BJ (cell line): ENCODE measurements around the gene PAXIP1. TPM values are rescaled to one million over a fixed set of nuclear protein-coding genes. Genes with fewer than 3 reads are reported as not detected.

Source experiments
- CTCF ChIA-PET: fragments of 350-600 bp; formaldehyde crosslinking; extraction: SDS; loops from one replicate; lab custom pipeline; 2021; ENCODE audit warnings: antibody characterized with exemption, inconsistent platforms; lab: Yijun Ruan, JAX
- POLR2A ChIA-PET: fragments of 300-600 bp; sonication (Branson Sonifier 250); formaldehyde crosslinking; extraction: SDS; loops from one replicate; lab custom pipeline; 2021; ENCODE audit warnings: antibody characterized with exemption; lab: Charles Lee
- DNase-seq: peaks from one replicate; pipeline ENCODE4 v3.0.0-alpha.2; 2011; ENCODE audit warnings: low read depth
- H3K27me3 ChIP-seq: 2 replicates; pipeline ENCODE4 v1.6.0; 2011; ENCODE audit warnings: low read length; ENCODE audit not compliant: control insufficient read depth, insufficient read depth
- H3K36me3 ChIP-seq: 2 replicates; pipeline ENCODE4 v1.5.1; 2011; ENCODE audit warnings: low read length; ENCODE audit not compliant: control insufficient read depth, insufficient read depth
- H3K4me3 ChIP-seq: 2 replicates; pipeline ENCODE4 v1.5.1; 2011; ENCODE audit warnings: low read depth, mild to moderate bottlenecking, control low read depth, low read length
- polyA plus RNA-seq: library from polyadenylated mRNA; depleted of rRNA; stranded (reverse); fragments of >200 nt; gene quantifications from 2 replicates; pipeline ENCODE4 v1.2.3, GENCODE V29; 2011
- TF ChIP-seq, protein P1 (sequence below): IDR thresholded peaks from 2 replicates; pipeline ENCODE4 v1.5.1; 2011; ENCODE audit warnings: low read depth, mild to moderate bottlenecking, control low read depth, inconsistent platforms, low read length, moderate library complexity; ENCODE audit not compliant: insufficient read depth

The PAXIP1 gene
- polyA plus RNA-seq, 1 experiment, result 4.6 TPM

DNA sequence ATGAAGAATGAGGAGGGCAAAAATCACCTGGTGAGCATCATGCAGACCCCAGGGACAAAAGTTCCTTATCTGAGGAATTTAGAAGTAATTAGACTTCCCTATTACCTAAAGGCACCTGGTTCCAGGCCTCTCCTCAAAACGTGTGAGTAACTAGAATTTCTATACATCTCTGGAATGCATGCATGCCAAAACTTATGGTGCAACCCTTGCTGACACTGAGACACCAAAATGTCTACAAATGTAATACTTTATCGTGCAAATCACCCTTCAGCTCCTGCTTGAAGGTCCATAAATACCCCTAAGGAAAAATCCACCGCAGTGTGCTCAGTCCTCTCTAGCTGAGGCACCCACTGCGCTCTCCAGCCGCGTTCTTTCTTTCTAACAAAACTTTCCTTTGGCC is 84.2 kb downstream of the PAXIP1 start:
- Histone ChIP-seq H3K27me3 (no peaks in the 10 kb centered on the region; the same call in none of the 2 replicates), H3K4me3 (no peak overlapping the region), H3K36me3 (no peaks in the 10 kb centered on the region)
- no peak for DNase-seq
- ChIA-PET CTCF (interaction anchor here (2.6 kb wide), 1 partner anchor 9 kb away, joined by 10 read pairs; no protein-coding TSS in a partner anchor), POLR2A (no interaction called here)
- TF ChIP-seq, protein P1, sequence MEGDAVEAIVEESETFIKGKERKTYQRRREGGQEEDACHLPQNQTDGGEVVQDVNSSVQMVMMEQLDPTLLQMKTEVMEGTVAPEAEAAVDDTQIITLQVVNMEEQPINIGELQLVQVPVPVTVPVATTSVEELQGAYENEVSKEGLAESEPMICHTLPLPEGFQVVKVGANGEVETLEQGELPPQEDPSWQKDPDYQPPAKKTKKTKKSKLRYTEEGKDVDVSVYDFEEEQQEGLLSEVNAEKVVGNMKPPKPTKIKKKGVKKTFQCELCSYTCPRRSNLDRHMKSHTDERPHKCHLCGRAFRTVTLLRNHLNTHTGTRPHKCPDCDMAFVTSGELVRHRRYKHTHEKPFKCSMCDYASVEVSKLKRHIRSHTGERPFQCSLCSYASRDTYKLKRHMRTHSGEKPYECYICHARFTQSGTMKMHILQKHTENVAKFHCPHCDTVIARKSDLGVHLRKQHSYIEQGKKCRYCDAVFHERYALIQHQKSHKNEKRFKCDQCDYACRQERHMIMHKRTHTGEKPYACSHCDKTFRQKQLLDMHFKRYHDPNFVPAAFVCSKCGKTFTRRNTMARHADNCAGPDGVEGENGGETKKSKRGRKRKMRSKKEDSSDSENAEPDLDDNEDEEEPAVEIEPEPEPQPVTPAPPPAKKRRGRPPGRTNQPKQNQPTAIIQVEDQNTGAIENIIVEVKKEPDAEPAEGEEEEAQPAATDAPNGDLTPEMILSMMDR, result no peak

DNA sequence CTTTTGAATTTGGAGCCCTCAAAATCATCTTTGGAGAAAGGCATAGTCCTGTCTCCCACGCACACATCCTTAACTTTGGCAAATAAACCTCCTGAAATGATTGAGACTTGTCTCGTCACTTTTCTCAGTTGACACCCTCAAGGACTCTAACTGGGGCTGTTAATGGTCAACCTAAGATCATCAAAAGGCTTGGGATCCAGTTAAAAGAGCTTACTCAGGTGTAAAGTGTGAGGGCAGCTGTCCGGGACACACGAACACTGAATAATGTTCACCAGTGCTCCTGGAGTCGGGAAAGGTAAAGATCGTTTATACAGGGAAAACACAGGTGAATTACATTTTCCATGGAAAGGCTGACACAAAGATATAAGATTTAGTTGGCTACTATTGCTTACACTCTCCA is 84.7 kb downstream of the PAXIP1 start:
- Histone ChIP-seq H3K36me3 (no peaks in the 10 kb centered on the region), H3K4me3 (no peak overlapping the region), H3K27me3 (no peaks in the 10 kb centered on the region; the same call in none of the 2 replicates)
- no peak for DNase-seq
- ChIA-PET CTCF (interaction anchor here (1.2 to 2.6 kb wide), 2 partner anchors 9 to 427 kb away, joined by 3 to 10 read pairs; no protein-coding TSS in a partner anchor), POLR2A (no interaction called here)
- TF ChIP-seq, protein P1, result no peak

DNA sequence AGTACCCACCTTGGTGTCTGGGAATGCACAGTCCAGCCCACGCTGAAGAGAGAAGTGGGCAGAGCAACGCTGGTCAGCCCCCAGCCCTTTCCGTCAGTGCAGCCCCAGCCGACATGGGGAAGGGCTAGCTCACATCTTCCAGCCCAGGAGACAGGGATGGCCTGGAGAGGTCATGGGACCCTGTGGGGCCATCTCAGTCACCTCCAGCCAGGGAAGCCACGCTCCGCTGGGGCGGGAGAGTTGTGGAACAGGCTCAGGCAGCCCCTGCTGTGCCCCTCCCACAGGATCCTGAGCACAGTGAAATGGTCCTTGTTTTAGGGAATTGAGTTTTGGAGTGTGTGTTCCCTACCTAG is 85.1 kb downstream of the PAXIP1 start:
- no peak for DNase-seq
- TF ChIP-seq, protein P1, result no peak
- Histone ChIP-seq H3K4me3 (no peak overlapping the region), H3K36me3 (no peaks in the 10 kb centered on the region), H3K27me3 (no peaks in the 10 kb centered on the region; the same call in none of the 2 replicates)
- CTCF ChIA-PET, result interaction anchor here (1.2 to 2.6 kb wide), 2 partner anchors 10 to 427 kb away, joined by 3 to 10 read pairs; no protein-coding TSS in a partner anchor
- POLR2A ChIA-PET, result no interaction called here

DNA sequence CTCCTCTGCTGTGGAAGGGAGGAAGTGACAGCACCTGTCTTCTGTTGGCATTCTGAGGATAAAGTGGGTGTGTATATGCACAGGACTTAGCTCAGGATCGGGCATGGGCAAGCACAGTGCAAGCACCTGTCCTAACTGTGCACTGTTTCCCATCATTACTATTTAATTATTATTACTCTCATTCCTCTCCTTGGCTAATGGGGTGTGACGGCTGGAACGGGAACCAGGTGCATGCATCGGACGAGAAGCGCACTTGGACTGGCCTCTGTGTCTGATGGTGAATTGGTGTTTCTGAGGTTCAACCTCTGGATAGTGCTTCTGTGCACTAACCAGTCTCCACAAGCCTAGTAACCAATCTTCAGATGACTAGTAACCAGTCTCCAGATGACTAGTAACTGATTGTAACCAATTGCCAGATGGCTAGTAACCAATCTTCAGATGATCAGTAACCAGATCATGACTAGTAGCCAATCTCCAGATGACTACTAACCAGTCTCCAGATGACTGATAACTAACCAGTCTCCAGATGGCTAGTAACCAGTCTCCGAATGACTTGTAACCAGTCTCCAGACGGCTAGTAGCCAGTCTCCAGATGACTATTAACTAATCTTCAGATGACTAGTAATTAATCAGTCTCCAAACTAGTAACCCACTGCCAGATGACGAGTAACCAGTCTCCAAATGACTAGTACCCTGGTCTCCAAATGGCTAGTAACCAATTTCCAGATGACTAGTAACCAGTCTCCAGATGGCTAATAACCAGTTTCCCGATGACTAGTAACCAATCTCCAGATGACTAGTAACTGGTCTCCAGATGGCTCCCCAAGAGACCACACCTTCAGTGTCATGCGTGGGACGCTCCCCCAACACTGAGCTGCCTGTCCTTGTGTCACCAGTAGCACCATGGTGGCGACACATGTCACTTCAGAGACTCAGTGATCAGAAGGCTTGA is 85.8 kb downstream of the PAXIP1 start:
- no peak overlapping the region for H3K4me3 ChIP-seq
- no peaks in the 10 kb centered on the region for H3K36me3 ChIP-seq
- ChIA-PET CTCF (interaction anchor here (1.2 to 2.6 kb wide), 2 partner anchors 10 to 428 kb away, joined by 3 to 10 read pairs; no protein-coding TSS in a partner anchor), POLR2A (no interaction called here)
- TF ChIP-seq, protein P1, result no peak
- no peak for DNase-seq
- no peaks in the 10 kb centered on the region; the same call in none of the 2 replicates for H3K27me3 ChIP-seq

DNA sequence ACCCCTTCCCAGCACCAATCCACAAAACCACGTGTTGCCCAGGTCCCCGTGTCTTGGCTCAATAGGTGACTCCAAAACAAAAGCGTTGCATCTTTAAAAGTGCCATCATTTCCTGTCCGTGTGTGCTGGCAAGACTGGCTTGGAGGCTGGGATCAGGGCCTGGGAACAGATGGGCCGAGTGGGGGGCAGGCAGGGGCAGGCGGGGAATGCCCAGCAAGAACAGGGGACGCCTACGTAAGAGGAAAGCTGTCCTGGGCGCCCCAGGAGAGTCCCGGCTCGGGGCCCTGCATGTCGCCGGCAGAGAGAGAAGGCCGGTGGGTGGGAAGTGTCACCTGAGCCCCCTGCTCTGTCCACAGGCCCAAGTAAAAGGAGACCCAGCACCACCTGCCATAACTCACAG is 86.5 kb downstream of the PAXIP1 start:
- Histone ChIP-seq H3K36me3 (no peaks in the 10 kb centered on the region), H3K4me3 (no peak overlapping the region), H3K27me3 (no peaks in the 10 kb centered on the region; the same call in none of the 2 replicates)
- TF ChIP-seq, protein P1, result no peak
- CTCF ChIA-PET, result interaction anchor here (5.5 kb wide), 1 partner anchor 11 kb away, joined by 42 read pairs; no protein-coding TSS in a partner anchor
- DNase-seq, result no peak
- POLR2A ChIA-PET, result no interaction called here
